Neural progenitor cell (in vitro differentiated cells): ENCODE results near the gene TCFL5. TPM values are rescaled to one million over a fixed set of nuclear protein-coding genes. Genes with fewer than 3 reads are reported as not detected.

Source experiments
- DNase-seq: peaks from one replicate; pipeline ENCODE4 v3.0.0-alpha.2; 2016; ENCODE audit warnings: low spot score
- H2AFZ ChIP-seq: fragments of 200-600 bp; sonication (generic); replicated peaks from 2 replicates; pipeline ENCODE4 v1.6.1; 2016; ENCODE audit warnings: antibody characterized with exemption
- H3F3A ChIP-seq: fragments of 200-600 bp; sonication (generic); 2 replicates; pipeline ENCODE4 v1.6.1; 2016; ENCODE audit warnings: antibody characterized with exemption, low read depth
- H3K27ac ChIP-seq: fragments of 200-600 bp; sonication (generic); 2 replicates; pipeline ENCODE4 v1.5.1; 2016; ENCODE audit warnings: mild to moderate bottlenecking
- H3K27me3 ChIP-seq: fragments of 200-600 bp; sonication (generic); 2 replicates; pipeline ENCODE4 v1.6.1; 2016; ENCODE audit warnings: mild to moderate bottlenecking, moderate library complexity
- H3K36me3 ChIP-seq: fragments of 200-600 bp; sonication (generic); 2 replicates; pipeline ENCODE4 v1.5.1; 2016
- H3K4me1 ChIP-seq: fragments of 200-600 bp; sonication (generic); 2 replicates; pipeline ENCODE4 v1.6.1; 2016; ENCODE audit warnings: mixed run types
- H3K4me2 ChIP-seq: fragments of 200-600 bp; sonication (generic); 2 replicates; pipeline ENCODE4 v1.6.1; 2016
- H3K4me3 ChIP-seq: fragments of 200-600 bp; sonication (generic); 2 replicates; pipeline ENCODE4 v1.5.1; 2016
- H3K79me2 ChIP-seq: fragments of 200-600 bp; sonication (generic); 2 replicates; pipeline ENCODE4 v1.6.1; 2016; ENCODE audit warnings: low read depth
- H3K9ac ChIP-seq: fragments of 200-600 bp; sonication (generic); 2 replicates; pipeline ENCODE4 v1.6.1; 2016
- H3K9me3 ChIP-seq: fragments of 200-600 bp; sonication (generic); 2 replicates; pipeline ENCODE4 v1.5.1; 2016; ENCODE audit warnings: low read depth
- H4K20me1 ChIP-seq: fragments of 200-600 bp; sonication (generic); 2 replicates; pipeline ENCODE4 v1.6.1; 2016; ENCODE audit warnings: low read depth
- H3K27ac Mint-ChIP-seq: 3 replicates; pipeline ENCODE4 v1.8.0; 2021; ENCODE audit warnings: mixed read lengths
- H3K27me3 Mint-ChIP-seq: 2 replicates; pipeline ENCODE4 v1.8.0; 2022; ENCODE audit warnings: low read depth, mild to moderate bottlenecking, inconsistent platforms, moderate library complexity, mixed read lengths; ENCODE audit not compliant: insufficient read depth
- H3K36me3 Mint-ChIP-seq: 3 replicates; pipeline ENCODE4 v1.8.0; 2021; ENCODE audit warnings: mixed read lengths
- H3K4me1 Mint-ChIP-seq: 3 replicates; pipeline ENCODE4 v1.8.0; 2021; ENCODE audit warnings: mixed read lengths
- H3K4me3 Mint-ChIP-seq: 3 replicates; pipeline ENCODE4 v1.8.0; 2021; ENCODE audit warnings: mild to moderate bottlenecking, moderate library complexity, mixed read lengths
- H3K9me3 Mint-ChIP-seq: 3 replicates; pipeline ENCODE4 v1.8.0; 2020; ENCODE audit warnings: mixed read lengths
- EZH2 ChIP-seq: fragments of 200-600 bp; sonication (generic); IDR thresholded peaks from 2 replicates; pipeline ENCODE4 v1.6.1; 2017; ENCODE audit warnings: antibody characterized with exemption, mild to moderate bottlenecking, moderate library complexity
- EZH2phosphoT487 ChIP-seq: fragments of 200-600 bp; sonication (generic); IDR thresholded peaks from 2 replicates; pipeline ENCODE4 v1.6.1; 2017; ENCODE audit warnings: antibody characterized with exemption
- total RNA-seq: library from RNA; depleted of rRNA; stranded (reverse); fragments of >200 nt; gene quantifications from 2 replicates; pipeline ENCODE4 v1.2.3, GENCODE V29; 2015; ENCODE audit warnings: low replicate concordance
- TF ChIP-seq, protein P1 (sequence below): fragments of 200-600 bp; sonication (generic); IDR thresholded peaks from 2 replicates; pipeline ENCODE4 v1.5.1; 2017; ENCODE audit warnings: antibody characterized with exemption, mild to moderate bottlenecking

The TCFL5 gene
- total RNA-seq, 1 donor from 2014 or later, result 36.3 TPM

DNA sequence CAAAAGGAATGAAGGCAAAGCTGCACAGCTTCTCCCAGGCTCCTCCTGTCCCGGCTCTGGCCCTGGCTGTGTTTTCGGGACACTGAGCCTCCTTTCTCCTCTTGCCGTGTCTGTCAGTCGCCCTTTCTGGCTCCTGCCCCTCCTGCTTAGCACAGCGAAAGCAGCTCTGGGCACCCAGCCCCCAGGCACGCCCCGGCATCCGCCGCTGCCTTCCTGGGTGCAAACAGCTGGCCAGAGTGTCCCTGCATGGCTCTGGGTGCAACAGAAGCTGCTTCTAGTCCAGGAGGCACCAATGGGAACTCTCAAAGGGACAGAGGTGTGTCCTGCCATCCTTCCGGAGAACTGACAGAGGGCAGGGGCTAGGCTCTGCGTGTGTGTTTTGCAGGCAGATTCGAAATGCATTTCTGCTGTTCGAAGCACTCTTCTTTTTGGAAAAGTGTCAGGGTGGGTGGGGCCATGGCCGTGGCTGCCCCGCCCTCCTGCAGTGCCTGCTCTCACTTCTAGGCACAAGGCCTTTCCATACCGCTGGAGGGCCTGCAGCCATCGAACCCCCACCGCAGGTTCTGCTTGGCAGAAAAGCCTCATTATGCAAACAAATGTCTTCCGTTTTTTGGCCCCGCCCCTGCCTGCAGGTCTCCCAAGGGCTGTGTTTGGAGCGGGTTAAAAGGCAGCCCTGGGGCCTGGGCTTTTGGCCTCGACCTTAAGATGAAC is 29.3 kb downstream of the TCFL5 start:
- no peaks in the 10 kb centered on the region for H4K20me1 ChIP-seq
- no peak for DNase-seq
- no peak overlapping the region for H3K9ac ChIP-seq
- no peaks in the 10 kb centered on the region for H3K9me3 Mint-ChIP-seq
- peaks cover 4% of the 10 kb centered on the region for H3K27me3 Mint-ChIP-seq
- TF ChIP-seq EZH2 (no peak), EZH2phosphoT487 (no peak)
- TF ChIP-seq, protein P1, sequence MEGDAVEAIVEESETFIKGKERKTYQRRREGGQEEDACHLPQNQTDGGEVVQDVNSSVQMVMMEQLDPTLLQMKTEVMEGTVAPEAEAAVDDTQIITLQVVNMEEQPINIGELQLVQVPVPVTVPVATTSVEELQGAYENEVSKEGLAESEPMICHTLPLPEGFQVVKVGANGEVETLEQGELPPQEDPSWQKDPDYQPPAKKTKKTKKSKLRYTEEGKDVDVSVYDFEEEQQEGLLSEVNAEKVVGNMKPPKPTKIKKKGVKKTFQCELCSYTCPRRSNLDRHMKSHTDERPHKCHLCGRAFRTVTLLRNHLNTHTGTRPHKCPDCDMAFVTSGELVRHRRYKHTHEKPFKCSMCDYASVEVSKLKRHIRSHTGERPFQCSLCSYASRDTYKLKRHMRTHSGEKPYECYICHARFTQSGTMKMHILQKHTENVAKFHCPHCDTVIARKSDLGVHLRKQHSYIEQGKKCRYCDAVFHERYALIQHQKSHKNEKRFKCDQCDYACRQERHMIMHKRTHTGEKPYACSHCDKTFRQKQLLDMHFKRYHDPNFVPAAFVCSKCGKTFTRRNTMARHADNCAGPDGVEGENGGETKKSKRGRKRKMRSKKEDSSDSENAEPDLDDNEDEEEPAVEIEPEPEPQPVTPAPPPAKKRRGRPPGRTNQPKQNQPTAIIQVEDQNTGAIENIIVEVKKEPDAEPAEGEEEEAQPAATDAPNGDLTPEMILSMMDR, result no peak
- peak overlapping the region; percentile 46 for H3K27ac Mint-ChIP-seq
- H3K9me3 ChIP-seq, result no peaks in the 10 kb centered on the region
- H3K27me3 ChIP-seq, result no peaks in the 10 kb centered on the region
- peaks cover 27% of the 10 kb centered on the region for H3K4me1 ChIP-seq
- H2AFZ ChIP-seq, result peak overlapping the region; percentile 57
- H3K79me2 ChIP-seq, result no peaks in the 10 kb centered on the region
- no peak overlapping the region for H3K4me3 Mint-ChIP-seq
- H3K36me3 Mint-ChIP-seq, result no peaks in the 10 kb centered on the region
- H3K4me1 Mint-ChIP-seq, result peaks cover 31% of the 10 kb centered on the region
- no peak overlapping the region for H3K4me2 ChIP-seq
- peaks cover 28% of the 10 kb centered on the region for H3F3A ChIP-seq
- no peak overlapping the region for H3K4me3 ChIP-seq
- H3K36me3 ChIP-seq, result no peaks in the 10 kb centered on the region
- H3K27ac ChIP-seq, result no peak overlapping the region

DNA sequence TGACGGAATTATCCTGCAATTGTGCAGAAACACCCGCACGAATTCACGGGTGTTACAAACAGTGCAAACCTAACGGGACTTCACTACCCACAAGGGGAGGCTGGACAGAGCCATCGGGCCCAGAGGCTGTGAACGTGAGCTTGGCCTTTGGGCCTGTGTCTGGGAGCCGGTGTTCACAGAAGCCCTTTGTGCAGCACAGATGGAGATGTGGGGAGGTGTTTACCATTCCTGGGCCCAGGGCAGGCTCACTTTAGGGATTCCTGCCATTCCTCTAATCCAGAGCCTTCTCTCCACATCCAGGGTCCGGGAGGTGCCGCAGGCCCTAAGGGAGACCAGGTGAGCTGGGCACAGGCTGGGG is 29.8 kb downstream of the TCFL5 start:
- H2AFZ ChIP-seq, result no peak overlapping the region
- no peak overlapping the region for H3K4me2 ChIP-seq

DNA sequence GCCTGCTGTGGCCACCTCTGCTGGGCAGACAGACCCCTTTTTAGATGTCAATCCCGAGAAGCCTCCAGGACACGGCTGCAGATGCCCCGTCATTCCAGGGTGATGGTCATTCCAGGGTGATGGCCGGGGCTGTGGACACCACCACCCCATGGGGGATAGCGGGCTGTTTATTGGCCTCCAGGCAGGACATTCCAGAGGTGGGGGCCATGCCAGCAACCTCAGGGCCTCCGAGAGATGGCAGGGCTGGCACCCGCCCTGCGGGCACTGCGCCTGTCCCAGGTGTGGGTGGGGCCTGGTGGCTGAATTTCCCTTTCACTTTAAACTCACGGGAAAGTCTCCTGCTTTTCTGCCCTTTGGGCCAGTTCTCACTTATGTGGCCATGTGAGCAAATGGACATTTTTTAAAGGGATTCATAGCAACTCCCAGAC is 30.2 kb downstream of the TCFL5 start:
- Histone ChIP-seq H3K36me3 (no peaks in the 10 kb centered on the region), H3K27ac (no peak overlapping the region)
- peaks cover 4% of the 10 kb centered on the region for H3K27me3 Mint-ChIP-seq

More for the DNA sequence above, 29.8 kb downstream of the TCFL5 start:
- no peak overlapping the region for H3K9ac ChIP-seq
- H3K36me3 Mint-ChIP-seq, result no peaks in the 10 kb centered on the region
- no peaks in the 10 kb centered on the region for H3K9me3 Mint-ChIP-seq
- peaks cover 27% of the 10 kb centered on the region for H3K4me1 ChIP-seq
- no peaks in the 10 kb centered on the region for H4K20me1 ChIP-seq
- H3K27ac Mint-ChIP-seq, result peak overlapping the region; percentile 97
- peaks cover 31% of the 10 kb centered on the region for H3K4me1 Mint-ChIP-seq
- TF ChIP-seq, protein P1, result no peak
- TF ChIP-seq EZH2phosphoT487, result no peak
- TF ChIP-seq EZH2, result no peak
- no peaks in the 10 kb centered on the region for H3K27me3 ChIP-seq
- no peak overlapping the region for H3K4me3 ChIP-seq
- no peak overlapping the region for H3K4me3 Mint-ChIP-seq
- H3K9me3 ChIP-seq, result no peaks in the 10 kb centered on the region
- peaks cover 28% of the 10 kb centered on the region for H3F3A ChIP-seq
- H3K27ac ChIP-seq, result no peak overlapping the region
- DNase-seq, result no peak
- H3K27me3 Mint-ChIP-seq, result peaks cover 4% of the 10 kb centered on the region
- no peaks in the 10 kb centered on the region for H3K36me3 ChIP-seq
- H3K79me2 ChIP-seq, result no peaks in the 10 kb centered on the region

More for the DNA sequence above, 30.2 kb downstream of the TCFL5 start:
- H3K79me2 ChIP-seq, result no peaks in the 10 kb centered on the region
- Mint-ChIP-seq H3K36me3 (no peaks in the 10 kb centered on the region), H3K27ac (peak overlapping the region; percentile 97), H3K4me1 (peaks cover 31% of the 10 kb centered on the region), H3K9me3 (no peaks in the 10 kb centered on the region), H3K4me3 (no peak overlapping the region)
- TF ChIP-seq EZH2, result no peak
- TF ChIP-seq EZH2phosphoT487, result no peak
- TF ChIP-seq, protein P1, result no peak
- H3K27me3 ChIP-seq, result no peaks in the 10 kb centered on the region
- DNase-seq, result no peak
- H3K4me3 ChIP-seq, result no peak overlapping the region
- H3F3A ChIP-seq, result peaks cover 28% of the 10 kb centered on the region
- H3K4me1 ChIP-seq, result peaks cover 27% of the 10 kb centered on the region
- no peak overlapping the region for H2AFZ ChIP-seq
- no peak overlapping the region for H3K4me2 ChIP-seq
- no peak overlapping the region for H3K9ac ChIP-seq
- no peaks in the 10 kb centered on the region for H3K9me3 ChIP-seq
- no peaks in the 10 kb centered on the region for H4K20me1 ChIP-seq
